HG02870 (cell line): ENCODE data around the gene ELOVL6.
"Not testable (repeated sequence)": the region's sequence is repeated elsewhere in the genome, so short reads cannot be mapped to it uniquely, and the experiment has no call there.

Experiments used
- ATAC-seq: cut with Tn5 transposase; IDR thresholded peaks from one replicate; pipeline ENCODE4 v1.9.1; 2021; ENCODE audit warnings: mild to moderate bottlenecking, moderate library complexity; ENCODE audit not compliant: unreplicated experiment

Gene ELOVL6, protein sequence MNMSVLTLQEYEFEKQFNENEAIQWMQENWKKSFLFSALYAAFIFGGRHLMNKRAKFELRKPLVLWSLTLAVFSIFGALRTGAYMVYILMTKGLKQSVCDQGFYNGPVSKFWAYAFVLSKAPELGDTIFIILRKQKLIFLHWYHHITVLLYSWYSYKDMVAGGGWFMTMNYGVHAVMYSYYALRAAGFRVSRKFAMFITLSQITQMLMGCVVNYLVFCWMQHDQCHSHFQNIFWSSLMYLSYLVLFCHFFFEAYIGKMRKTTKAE

DNA sequence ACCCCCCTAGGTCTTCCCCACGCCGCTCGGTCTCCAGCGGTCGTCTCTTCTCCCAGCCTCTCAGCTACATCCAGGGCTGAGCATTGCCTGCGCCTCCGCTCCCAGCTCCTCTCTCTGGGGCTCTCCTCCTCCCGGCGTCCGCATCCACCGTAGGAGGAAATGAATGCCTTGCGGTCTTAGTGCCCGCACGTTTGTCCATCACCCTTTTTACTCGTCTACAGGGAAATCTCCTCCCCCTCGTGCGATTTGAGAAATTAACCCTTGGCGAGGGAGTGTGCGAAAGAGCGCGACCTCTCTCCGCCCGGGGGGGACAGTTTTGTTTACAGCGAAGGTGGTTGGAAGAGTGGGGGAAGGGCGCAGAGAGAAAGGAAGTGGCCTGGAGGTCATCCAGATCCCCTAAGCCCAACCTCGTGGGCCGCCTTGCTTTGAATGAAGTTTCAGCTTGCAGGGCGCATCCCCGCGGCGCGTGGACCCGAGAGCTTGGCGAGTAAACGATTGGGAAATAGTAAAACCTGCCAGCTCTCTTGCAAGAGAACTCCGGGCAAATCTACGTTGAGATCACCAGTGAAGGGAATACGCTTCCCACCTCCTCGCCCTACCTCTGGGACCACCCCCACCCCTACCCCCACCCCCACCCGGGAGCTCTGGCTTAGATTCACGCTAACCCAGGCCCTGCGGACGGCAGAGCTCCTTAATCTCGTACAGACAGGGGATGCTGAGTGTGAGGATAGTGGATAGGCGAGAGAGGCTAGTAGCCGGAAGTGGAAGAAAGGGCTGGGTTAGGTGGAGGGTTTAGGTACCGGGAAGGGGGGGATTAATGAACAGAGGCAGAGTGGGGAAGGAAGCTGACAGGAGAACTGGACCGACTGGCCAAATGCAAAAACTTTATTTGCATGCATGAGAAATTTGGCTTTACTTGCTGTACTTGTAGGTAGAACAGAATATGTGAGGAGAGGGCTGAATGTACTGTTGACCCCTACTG is at the start of gene ELOVL6:
TSS of gene ELOVL6 (minus strand) at position 181 of the 982 bp plus-strand sequence. CDS start 280 bp downstream, outside the sequence.
- no peak for ATAC-seq

DNA sequence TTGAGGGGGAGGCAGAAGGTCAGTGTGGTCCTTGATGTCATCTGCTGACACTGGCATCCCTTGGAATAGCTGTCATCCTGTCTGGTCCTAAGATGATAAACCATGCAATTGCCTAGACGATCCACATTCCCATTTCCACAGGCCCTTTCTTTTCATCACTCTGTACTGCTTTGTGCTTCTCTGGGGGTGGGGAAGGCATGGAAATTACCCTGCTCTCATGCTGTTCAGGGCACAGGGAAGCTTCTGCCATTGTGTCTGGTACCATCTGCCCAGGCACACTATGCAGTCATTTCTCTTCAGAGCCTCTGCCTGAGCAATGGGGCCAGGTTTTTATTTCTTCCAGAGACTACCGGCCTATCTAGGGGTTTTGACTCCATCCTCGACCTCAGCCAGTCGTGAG is 49.7 kb upstream of the ELOVL6 start:
- ATAC-seq = no peak

DNA sequence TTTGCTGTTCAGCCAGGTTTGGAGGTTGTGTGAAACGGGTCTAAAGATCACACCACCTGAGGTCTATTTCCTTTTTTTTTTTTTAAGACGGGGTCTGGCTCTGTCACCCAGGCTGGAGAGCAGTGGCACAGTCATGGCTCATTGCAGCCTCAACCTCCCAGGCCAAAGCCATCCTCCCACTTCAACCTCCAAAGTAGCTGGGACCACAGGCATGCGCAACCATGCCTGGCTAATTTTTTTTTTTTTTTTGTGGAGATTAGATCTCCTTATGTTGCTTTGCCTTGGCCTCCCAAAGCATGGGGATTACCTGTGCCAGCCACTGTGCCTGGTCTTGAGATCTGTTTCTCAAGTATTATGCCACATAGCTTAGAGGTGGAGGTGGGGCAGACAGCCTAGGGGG is 49.2 kb upstream of the ELOVL6 start:
- no peak for ATAC-seq

DNA sequence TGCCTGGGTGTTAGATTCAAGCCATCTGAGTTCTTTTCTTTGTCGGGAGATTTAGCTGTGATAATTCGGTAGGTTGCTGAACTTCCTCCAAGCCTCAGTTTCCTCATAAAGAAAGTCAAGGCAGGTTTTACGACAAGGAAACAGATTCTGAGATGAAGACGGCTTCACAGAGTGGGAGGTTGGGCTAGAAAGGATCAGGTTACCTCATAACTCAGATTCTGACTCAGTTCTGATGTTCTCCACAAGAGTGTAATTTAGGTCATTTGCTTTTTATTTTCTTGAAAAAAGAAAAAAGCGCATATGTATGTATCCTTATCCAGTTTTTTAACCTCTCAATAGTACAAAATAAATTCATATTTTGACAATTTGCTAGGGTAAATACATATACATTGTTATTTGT is 47.2 kb upstream of the ELOVL6 start:
- no peak for ATAC-seq

DNA sequence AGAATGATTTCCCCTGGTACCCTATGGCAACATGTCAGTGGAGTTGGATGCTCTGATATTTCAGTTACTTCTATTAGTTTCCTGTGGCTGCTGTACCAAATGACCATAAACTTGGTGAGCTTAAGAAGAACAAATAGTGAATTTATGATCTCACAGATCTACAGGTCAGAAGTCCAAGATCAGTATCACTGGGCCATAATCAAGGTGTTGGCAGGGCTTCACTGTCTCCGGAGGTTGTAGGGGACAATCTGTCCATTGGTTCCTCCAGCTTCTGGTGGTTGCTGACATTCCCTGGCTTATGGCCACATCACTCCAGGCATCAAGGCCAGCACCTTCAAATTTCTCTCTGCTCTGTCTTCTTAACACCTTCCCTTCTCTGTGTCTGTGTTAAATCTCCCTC is 37.9 kb upstream of the ELOVL6 start:
- no peak for ATAC-seq

DNA sequence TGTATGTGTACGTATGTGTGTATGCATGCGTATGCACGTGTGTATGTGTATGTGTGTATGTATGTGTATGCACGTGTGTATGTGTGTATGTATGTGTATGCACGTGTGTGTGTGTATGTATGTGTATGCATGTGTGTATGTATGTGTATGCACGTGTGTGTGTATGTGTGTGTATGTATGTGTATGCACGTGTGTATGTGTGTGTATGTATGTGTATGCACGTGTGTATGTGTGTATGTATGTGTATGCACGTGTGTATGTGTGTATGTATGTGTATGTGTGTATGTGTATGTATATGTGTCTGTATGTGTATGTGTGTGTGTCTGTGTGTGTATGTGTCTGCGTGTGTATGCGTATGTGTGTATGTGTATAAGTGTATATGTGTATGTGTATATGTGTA is 35.2 kb upstream of the ELOVL6 start:
- not testable (repeated sequence) for ATAC-seq

DNA sequence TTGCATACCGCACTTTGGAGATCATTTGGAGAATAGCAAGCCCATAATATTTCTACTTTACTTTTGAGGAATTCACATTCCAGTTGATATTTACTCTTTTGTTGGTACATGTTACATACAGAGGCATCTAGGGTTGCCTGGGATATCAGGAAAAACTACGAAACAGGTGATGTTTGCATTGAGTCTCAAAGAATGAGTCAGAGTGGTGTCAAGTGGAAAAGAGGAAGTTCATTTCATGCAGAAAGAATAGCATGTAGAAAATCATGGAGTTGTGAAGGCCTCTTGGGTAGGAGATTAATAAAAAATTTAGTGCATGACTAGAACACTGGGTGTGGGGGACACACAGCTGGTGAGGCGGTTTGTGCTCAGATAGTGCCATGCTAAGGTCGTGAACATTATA is 33.5 kb upstream of the ELOVL6 start:
- ATAC-seq = no peak

DNA sequence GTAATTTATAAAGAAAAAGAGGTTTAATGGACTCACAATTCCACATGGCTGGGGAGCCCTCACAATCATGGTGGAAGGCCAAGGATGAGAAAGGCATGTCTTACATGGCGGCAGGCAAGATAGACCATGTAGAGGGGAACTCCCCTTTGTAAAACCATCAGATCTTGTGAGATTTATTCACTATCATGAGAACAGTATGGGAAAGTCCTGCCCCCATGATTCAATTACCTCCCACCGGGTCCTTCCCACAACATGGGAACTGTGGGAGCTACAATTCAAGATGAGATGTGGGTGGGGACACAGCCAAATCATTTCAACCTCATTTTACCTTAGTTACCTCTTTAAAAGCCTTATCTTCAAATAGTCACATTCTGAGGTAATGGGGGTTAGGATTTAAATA is 30.9 kb upstream of the ELOVL6 start:
- no peak for ATAC-seq

DNA sequence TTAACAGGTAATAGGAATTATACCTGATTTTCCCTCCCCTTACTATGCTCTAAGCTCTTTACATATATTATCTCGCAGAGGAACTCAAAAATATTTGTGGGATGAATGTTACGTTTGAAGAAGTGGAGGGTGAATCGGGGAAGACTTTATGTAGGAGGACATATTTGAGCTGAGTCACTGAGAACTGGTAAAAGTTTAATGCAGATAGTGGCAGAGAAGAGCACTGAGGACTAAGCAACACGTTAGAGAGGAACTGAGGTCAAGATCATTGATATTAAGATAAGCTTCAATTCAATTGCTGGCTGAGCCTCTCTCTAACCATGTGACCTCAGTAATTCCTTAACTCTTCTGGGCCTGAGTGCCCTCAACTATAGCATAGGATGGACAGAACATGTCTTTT is 26.4 kb upstream of the ELOVL6 start:
- no peak for ATAC-seq

DNA sequence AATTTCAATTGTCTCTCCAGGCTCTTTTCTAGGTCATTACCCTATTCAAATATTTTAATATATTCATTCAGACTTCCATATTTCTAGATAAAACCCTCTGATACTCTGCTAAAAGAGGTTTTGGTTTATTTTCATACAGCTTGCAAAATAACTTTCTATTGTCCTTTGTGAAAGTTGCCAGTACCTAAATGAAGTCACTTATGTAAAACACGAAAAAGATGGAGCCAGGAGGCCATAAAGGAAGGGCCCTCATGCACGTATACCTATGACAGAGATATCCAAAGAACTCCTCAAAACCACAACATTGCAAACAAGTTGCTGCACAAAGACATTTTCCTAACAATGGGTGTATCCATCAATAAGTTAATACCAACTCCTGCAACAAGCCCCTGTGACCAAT is 25.7 kb upstream of the ELOVL6 start:
- no peak for ATAC-seq

DNA sequence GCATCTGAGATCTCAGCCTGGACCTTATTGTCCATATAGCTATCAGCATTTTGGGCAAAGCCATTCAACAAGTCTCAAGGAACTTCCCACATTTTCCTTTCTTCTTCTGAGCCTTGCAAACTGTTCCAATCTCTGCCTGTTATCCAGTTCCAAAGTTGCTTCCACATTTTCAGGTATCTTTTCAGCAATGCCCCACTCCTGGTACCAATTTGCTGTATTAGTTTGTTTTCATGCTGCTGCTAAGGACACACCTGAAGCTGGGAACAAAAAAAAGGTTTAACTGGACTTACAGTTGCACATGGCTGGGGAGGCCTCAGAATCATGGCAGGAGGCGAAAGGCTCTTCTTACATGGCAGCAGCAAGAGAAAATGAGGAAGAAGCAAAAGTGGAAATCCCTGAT is 20.5 kb upstream of the ELOVL6 start:
- not testable (repeated sequence) for ATAC-seq

DNA sequence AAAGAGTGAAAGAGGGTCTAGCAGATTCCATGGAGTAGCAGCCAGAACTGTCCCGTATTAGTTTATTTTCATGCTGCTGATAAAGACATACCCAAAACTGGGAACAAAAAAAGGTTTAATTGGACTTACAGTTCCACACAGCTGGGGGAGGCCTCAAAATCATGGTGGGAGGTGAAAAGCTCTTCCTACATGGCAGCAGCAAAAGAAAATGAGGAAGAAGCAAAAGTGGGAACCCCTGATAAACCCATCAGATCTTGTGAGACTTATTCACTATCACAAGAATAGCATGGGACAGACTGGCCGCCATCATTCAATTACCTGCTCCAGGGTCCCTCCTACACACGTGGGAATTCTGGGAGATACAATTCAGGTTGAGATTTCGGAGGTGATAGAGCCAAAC is 18.8 kb upstream of the ELOVL6 start:
- not testable (repeated sequence) for ATAC-seq

DNA sequence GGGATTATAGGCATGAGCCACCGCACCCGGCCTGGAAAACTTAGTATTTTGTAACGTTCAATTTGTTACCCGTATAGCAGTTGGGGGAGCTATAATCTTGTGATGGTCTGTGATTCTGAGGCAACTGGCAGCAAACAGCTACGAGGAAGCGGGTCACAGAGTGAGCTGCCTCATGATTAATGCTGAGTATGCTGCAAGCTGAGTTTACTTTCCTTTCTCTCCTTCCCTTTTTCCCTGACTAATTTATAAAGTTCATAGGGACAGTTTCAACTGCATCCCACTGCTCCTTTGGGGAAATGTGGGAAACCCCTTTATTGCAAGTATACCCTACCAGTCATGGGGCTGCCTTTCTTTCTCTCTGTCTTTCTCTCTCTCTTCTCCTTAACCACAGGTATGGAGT is 17.7 kb upstream of the ELOVL6 start:
- no peak for ATAC-seq

DNA sequence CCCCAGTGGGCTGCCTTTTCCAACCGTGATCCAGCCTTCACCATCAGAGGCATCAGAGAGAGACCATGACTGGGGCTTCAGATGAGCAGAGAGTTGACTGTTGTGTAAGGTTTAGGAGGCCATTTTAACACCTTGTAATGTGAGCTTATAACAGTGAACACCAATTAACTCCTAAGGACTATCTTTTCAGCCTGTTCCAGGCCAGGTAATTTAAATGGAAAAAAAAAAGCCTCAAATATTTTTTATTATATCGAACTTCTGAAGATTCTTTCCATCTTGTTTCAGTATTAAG is 13.3 kb upstream of the ELOVL6 start:
- ATAC-seq = no peak

DNA sequence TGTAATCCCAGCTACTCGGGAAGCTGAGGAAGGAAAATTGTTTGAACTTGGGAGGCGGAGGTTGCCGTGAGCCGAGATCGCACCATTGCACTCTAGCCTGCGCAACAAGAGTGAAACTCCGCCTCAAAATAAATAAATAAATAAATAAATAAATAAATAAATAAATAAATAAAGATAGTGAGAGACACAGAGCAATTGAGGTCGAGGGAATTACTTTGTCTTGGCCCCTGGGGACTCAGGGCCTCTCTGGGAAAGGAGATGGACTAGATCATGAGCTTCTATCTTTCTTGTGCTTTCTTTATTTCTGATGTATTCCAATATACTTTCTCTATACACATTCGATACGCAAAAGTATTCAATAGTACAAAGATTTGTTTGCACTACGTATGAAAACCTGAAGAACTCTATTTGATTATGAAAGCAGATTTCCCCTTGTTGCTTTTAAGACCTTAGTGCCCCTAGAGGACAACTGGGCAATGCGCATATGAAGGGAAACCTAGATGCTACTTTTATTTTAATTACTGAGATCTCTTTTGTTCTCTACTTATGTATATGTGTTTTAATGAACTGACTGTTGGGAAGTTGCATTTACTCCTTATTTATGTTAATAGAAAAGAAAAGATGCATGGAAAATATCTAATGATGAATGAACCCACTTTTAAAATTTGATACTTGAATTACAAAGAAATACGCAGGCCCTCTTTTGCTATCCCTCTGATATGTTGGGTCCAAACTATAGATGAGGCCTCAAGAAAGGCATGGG is 12.8 kb upstream of the ELOVL6 start:
- peak; percentile 90 for ATAC-seq

DNA sequence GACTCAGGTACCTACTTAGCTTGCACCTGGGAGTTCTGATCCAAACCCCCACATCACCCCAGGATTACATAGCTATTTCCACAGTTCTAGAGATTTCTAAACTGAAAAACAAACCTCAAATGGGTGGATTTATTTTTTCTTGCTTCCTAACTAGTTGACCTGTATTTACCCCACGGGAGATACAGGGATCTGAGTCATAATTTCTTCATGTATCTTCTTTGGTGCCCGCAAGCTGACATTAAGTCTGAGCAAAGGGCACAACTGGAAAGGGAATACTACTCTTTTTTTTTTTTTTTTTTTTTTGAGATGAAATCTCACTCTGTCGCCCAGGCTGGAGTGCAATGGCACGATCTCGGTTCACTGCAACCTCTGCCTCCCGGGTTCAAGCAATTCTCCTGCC is 10.0 kb upstream of the ELOVL6 start:
- no peak for ATAC-seq

DNA sequence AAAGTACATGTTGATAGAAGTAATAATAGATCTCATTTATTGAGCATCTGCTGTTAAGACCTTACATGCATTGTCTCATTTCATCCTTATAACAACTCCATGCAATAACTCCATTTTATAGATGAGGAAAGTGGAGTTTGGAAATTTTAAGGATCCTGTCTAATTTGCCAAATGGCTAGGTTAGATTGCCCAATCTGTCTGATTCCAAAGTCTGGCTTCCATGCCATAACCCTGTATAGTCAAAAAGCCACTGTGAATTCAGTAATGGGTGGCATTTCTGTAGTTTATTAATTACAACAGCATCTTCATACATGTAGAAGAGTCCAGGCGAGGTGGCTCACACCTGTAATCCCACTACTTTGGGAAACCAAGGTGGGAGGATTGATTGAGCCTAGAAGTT is 8.8 kb upstream of the ELOVL6 start:
- no peak for ATAC-seq

DNA sequence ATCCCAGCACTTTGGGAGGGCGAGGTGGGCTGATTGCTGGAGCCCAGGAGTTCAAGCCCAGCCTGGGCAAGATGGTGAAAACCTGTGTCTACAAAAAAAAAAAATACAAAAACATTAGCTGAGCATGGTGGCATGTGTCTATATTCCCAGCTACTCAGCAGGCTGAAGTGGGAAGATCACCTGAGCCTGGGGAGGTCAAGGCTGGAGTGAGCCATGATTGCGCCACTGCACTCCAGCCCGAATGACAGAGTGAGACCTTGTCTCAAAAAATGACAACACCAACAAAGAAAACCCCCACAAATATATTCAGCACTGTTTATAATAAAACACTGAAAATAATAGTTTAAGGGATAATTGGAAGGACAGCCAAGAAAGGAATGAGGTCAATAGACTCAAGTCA is 3.6 kb upstream of the ELOVL6 start:
- ATAC-seq = no peak

DNA sequence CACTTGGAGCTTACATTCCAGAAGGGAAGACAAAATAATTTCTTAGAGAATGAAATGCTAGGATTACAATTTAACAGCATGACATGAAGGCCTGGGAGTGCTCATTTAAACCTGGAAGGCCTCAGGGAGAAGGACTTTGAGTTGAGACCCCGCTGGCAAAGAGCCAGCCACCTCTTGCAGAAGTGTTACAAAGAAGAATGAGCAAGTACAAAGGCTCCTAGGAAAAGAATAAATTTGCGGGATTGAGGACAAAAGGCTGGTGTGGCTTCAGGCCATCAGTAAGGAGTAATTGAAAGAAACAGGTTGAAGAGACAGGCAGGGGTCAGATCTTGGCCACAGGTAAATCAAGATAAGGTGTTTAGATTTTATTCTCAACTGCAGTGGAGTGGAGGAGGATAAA is 3.1 kb upstream of the ELOVL6 start:
- ATAC-seq = no peak

DNA sequence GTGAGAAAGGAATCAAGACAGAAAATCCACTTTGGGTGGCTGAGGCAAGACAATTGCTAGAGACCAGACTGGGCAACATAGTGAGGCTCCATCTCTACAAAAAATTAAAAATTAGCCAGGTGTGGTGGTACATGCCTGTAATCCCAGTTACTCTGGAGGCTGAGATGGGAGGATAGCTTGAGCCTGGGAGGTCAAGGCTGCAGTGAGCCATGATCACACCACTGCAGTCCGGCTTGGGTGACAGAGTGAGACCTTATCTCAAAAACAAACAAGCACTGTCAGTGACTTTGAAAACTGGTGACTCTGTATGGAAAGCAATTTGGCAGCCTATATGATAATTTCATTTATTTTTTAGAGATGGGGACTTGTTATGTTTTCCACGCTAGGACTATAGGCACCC is 2.3 kb upstream of the ELOVL6 start:
- ATAC-seq = no peak

DNA sequence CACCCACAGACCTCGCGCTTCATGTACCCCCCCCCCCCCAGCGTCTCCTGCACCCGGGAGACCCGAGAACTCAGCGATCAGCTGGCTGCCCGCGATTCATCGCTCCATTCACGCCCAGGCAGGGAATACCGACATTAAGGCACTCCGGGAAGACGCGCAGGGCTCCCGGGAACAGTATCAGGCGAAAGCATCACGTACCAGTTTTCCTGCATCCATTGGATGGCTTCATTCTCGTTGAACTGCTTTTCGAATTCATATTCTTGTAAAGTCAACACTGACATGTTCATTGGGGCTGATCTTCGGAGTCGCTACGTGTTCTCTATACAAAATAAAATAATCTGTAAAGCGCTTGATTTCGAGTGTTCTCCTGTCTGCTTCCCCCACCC is 373 bp downstream of the ELOVL6 start:
- no peak for ATAC-seq
